CD4-positive, alpha-beta T cell (primary cell): ENCODE measurements around the gene HEXD. TPM values are rescaled to one million over a fixed set of nuclear protein-coding genes. Genes with fewer than 3 reads are reported as not detected.
"Not testable (repeated sequence)": the region's sequence is repeated elsewhere in the genome, so short reads cannot be mapped to it uniquely, and the experiment has no call there.

Experiments
- ATAC-seq: fragments of 200-7000 bp; cut with Tn5 transposase; one replicate; pipeline ENCODE4 v1.10.0; 2022; ENCODE audit warnings: mild to moderate bottlenecking; ENCODE audit not compliant: poor library complexity
- CTCF ChIA-PET: fragments of 350-600 bp; sonication (Branson Sonifier 250); formaldehyde crosslinking; loops from one replicate; lab custom pipeline; 2021; ENCODE audit warnings: antibody characterized with exemption, inconsistent platforms; lab: Charles Lee
- POLR2A ChIA-PET: fragments of 350-600 bp; sonication (Branson Sonifier 250); formaldehyde crosslinking; loops from one replicate; lab custom pipeline; 2021; ENCODE audit warnings: antibody characterized with exemption, inconsistent platforms; lab: Charles Lee
- DNase-seq, 14 experiments: peaks; one replicate each; pipeline ENCODE4 v3.0.0-alpha.2; 2013 to 2020; ENCODE audit warnings: mixed read lengths in 2 of 14
- H3K27ac ChIP-seq, 2 donors: one replicate each; pipeline versions ENCODE4 v1.5.1 to v1.7.0; 2013; ENCODE audit warnings: low read length in 2 of 2, low read depth in 1 of 2, mild to moderate bottlenecking in 1 of 2
- H3K27me3 ChIP-seq, 2 experiments: 1 replicate in 1 of 2; 2 replicates in 1 of 2; pipeline versions ENCODE4 v1.6.1 to v1.7.0; 2013; ENCODE audit warnings: low read length in 2 of 2, control low read depth in 1 of 2, mild to moderate bottlenecking in 1 of 2, moderate library complexity in 1 of 2; ENCODE audit not compliant: insufficient read depth in 2 of 2, control insufficient read depth in 1 of 2
- H3K36me3 ChIP-seq: one replicate; pipeline ENCODE4 v1.6.1; 2013; ENCODE audit warnings: low read length, control low read depth; ENCODE audit not compliant: insufficient read depth
- H3K4me1 ChIP-seq: one replicate; pipeline ENCODE4 v1.6.1; 2013; ENCODE audit warnings: low read length, control low read depth; ENCODE audit not compliant: insufficient read depth
- H3K4me3 ChIP-seq: one replicate; pipeline ENCODE4 v1.5.1; 2013; ENCODE audit warnings: mild to moderate bottlenecking, low read length, moderate library complexity
- H3K9me3 ChIP-seq, 2 experiments: 1 replicate in 1 of 2; 2 replicates in 1 of 2; pipeline versions ENCODE4 v1.6.1 to v1.7.0; 2013; ENCODE audit warnings: low read length in 2 of 2, mild to moderate bottlenecking in 2 of 2, control low read depth in 1 of 2, moderate library complexity in 1 of 2; ENCODE audit not compliant: control insufficient read depth in 1 of 2, insufficient read depth in 1 of 2
- H3K27ac Mint-ChIP-seq: one replicate; pipeline ENCODE4 v1.8.0; 2020; ENCODE audit warnings: mixed read lengths
- H3K27me3 Mint-ChIP-seq: one replicate; pipeline ENCODE4 v1.8.0; 2021; ENCODE audit warnings: mixed read lengths
- H3K36me3 Mint-ChIP-seq: one replicate; pipeline ENCODE4 v1.8.0; 2021; ENCODE audit warnings: low read depth, mixed read lengths
- H3K4me1 Mint-ChIP-seq: one replicate; pipeline ENCODE4 v1.8.0; 2021; ENCODE audit warnings: low read depth, mixed read lengths
- H3K4me3 Mint-ChIP-seq: one replicate; pipeline ENCODE4 v1.8.0; 2020; ENCODE audit warnings: mild to moderate bottlenecking, mixed read lengths
- H3K9me3 Mint-ChIP-seq: one replicate; pipeline ENCODE4 v1.8.0; 2020; ENCODE audit warnings: mixed read lengths
- intact Hi-C, 2 experiments: fragments of 100-400 bp; cut with DNase I in 1 of 2; cut with micrococcal nuclease in 1 of 2; formaldehyde crosslinking; loops; one replicate each; pipeline versions ENCODE4 v1.15.1 to v1.9.0; 2023 to 2025; cut with DNase I, micrococcal nuclease
- total RNA-seq, 174 experiments: library from RNA in 2 of 174; stranded (reverse) in 2 of 174; gene quantifications; one replicate each; pipeline ENCODE4 v1.2.3 and lab custom pipeline; 2021 to 2026
- TF ChIP-seq, protein P1 (sequence below): fragments of 200-600 bp; IDR thresholded peaks from one replicate; pipeline ENCODE4 v1.8.0; 2022; ENCODE audit warnings: antibody characterized with exemption, mild to moderate bottlenecking

HEXD gene
- total RNA-seq, 2 experiments from 2014 or later, result 27.8 to 31.2 TPM

DNA sequence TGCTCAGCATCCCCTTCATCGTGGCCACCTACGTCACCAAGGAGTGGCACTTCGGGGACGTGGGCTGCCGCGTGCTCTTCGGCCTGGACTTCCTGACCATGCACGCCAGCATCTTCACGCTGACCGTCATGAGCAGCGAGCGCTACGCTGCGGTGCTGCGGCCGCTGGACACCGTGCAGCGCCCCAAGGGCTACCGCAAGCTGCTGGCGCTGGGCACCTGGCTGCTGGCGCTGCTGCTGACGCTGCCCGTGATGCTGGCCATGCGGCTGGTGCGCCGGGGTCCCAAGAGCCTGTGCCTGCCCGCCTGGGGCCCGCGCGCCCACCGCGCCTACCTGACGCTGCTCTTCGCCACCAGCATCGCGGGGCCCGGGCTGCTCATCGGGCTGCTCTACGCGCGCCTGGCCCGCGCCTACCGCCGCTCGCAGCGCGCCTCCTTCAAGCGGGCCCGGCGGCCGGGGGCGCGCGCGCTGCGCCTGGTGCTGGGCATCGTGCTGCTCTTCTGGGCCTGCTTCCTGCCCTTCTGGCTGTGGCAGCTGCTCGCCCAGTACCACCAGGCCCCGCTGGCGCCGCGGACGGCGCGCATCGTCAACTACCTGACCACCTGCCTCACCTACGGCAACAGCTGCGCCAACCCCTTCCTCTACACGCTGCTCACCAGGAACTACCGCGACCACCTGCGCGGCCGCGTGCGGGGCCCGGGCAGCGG lies 43.4 kb upstream of the HEXD start:
- no peak overlapping the region for H3K4me3 ChIP-seq
- ChIA-PET POLR2A (no interaction called here), CTCF (no interaction called here)
- H3K36me3 ChIP-seq, result no peaks in the 10 kb centered on the region
- peaks cover 10% of the 10 kb centered on the region for H3K4me1 Mint-ChIP-seq
- H3K36me3 Mint-ChIP-seq, result no peaks in the 10 kb centered on the region
- peaks cover 41 to 51% of the 10 kb centered on the region in 2 experiments for H3K27me3 ChIP-seq
- H3K27me3 Mint-ChIP-seq, result peaks cover 48% of the 10 kb centered on the region
- no peak overlapping the region for H3K27ac ChIP-seq
- intact Hi-C loops, result no loop called here
- no peaks in the 10 kb centered on the region for H3K9me3 Mint-ChIP-seq
- TF ChIP-seq, protein P1, sequence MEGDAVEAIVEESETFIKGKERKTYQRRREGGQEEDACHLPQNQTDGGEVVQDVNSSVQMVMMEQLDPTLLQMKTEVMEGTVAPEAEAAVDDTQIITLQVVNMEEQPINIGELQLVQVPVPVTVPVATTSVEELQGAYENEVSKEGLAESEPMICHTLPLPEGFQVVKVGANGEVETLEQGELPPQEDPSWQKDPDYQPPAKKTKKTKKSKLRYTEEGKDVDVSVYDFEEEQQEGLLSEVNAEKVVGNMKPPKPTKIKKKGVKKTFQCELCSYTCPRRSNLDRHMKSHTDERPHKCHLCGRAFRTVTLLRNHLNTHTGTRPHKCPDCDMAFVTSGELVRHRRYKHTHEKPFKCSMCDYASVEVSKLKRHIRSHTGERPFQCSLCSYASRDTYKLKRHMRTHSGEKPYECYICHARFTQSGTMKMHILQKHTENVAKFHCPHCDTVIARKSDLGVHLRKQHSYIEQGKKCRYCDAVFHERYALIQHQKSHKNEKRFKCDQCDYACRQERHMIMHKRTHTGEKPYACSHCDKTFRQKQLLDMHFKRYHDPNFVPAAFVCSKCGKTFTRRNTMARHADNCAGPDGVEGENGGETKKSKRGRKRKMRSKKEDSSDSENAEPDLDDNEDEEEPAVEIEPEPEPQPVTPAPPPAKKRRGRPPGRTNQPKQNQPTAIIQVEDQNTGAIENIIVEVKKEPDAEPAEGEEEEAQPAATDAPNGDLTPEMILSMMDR, result no peak
- no peak overlapping the region for H3K27ac Mint-ChIP-seq
- no peak for ATAC-seq
- peaks cover 0 to 30% of the 10 kb centered on the region in 2 experiments for H3K9me3 ChIP-seq
- H3K4me1 ChIP-seq, result peaks cover 22% of the 10 kb centered on the region
- DNase-seq, result no peak
- H3K4me3 Mint-ChIP-seq, result no peak overlapping the region

DNA sequence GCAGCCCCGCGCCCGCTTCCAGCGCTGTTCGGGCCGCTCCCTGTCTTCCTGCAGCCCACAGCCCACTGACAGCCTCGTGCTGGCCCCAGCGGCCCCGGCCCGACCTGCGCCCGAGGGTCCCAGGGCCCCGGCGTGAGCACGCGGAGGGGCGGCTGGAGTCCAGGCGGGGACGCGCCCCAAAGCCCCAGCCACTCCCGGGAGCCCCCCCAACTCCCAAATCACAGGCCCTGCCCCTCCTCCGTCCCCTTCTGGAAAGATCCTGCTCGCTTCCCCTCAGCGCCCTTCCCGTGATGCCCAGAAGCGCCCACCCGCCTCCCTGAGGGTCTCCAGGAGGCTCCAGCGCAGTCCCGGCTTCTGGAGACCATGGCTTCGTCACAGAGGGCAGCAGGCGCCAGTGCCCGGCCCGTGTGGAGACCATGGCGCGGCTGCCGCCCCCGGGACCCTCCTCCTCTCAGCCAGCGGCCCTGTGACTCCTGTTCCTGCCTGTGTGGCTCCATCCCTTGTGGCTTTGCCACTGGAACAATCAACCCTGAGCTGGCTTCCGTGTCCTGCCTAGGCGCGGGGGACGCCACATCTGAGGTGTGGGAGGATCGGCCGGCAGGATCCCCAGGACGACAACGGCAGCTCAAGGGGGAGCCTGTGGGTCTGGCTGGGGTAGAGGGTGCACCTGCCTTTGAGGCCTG lies 42.6 kb upstream of the HEXD start:
- Histone ChIP-seq H3K9me3 (peaks cover 0 to 24% of the 10 kb centered on the region in 2 experiments), H3K4me1 (peaks cover 19% of the 10 kb centered on the region), H3K27me3 (peaks cover 37 to 48% of the 10 kb centered on the region in 2 experiments), H3K4me3 (no peak overlapping the region), H3K27ac (no peak overlapping the region), H3K36me3 (no peaks in the 10 kb centered on the region)
- CTCF ChIA-PET, result no interaction called here
- H3K4me3 Mint-ChIP-seq, result no peak overlapping the region
- H3K36me3 Mint-ChIP-seq, result no peaks in the 10 kb centered on the region
- H3K9me3 Mint-ChIP-seq, result no peaks in the 10 kb centered on the region
- peaks cover 6% of the 10 kb centered on the region for H3K4me1 Mint-ChIP-seq
- no peak overlapping the region for H3K27ac Mint-ChIP-seq
- DNase-seq (no peak), ATAC-seq (no peak)
- peaks cover 50% of the 10 kb centered on the region for H3K27me3 Mint-ChIP-seq
- intact Hi-C loops, result no loop called here
- POLR2A ChIA-PET, result no interaction called here
- TF ChIP-seq, protein P1, result no peak

DNA sequence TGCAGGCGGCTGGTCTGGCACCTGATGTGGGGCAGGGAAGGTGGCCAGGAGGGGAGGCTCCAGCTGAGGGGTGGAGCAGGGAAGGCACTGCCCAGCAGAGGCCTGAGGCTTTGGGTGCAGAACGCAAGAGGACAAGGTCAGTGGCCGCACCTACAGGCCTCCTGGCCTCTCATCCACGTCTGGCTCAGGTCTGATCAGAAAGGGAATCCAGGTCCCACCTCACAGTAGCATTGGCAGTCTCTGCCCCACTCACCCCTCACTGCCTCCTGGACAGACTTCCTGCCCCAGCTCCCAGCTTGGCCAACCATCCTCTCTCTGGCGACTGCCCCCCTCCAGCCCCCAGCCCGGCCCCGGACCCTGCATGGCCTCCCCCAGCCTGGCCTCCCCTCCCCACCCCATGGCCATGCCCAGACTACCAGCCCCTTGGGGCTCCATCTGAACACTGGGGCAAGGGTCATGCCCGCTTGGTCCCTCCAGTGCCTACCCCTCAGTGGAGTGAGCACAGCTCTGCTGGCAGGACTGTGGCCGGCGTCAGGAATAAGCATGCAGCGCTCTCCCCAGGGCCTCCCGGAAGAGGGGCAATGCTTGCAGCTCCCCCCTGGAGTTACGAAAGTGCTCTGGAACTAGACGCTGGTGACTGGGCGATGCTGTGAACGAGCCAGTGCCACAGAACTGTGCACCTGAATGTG lies 42.0 kb upstream of the HEXD start:
- H3K36me3 Mint-ChIP-seq, result no peaks in the 10 kb centered on the region
- H3K4me1 ChIP-seq, result peaks cover 15% of the 10 kb centered on the region
- peaks cover 30 to 41% of the 10 kb centered on the region in 2 experiments for H3K27me3 ChIP-seq
- H3K4me3 ChIP-seq, result no peak overlapping the region
- POLR2A ChIA-PET, result no interaction called here
- peaks cover 0 to 19% of the 10 kb centered on the region in 2 experiments for H3K9me3 ChIP-seq
- no peak for DNase-seq
- no peak overlapping the region for H3K27ac ChIP-seq
- peaks cover 49% of the 10 kb centered on the region for H3K27me3 Mint-ChIP-seq
- no peak overlapping the region for H3K27ac Mint-ChIP-seq
- no peaks in the 10 kb centered on the region for H3K9me3 Mint-ChIP-seq
- H3K4me3 Mint-ChIP-seq, result no peak overlapping the region
- ATAC-seq, result no peak
- CTCF ChIA-PET, result no interaction called here
- no peaks in the 10 kb centered on the region for H3K4me1 Mint-ChIP-seq
- TF ChIP-seq, protein P1, result no peak
- no peaks in the 10 kb centered on the region for H3K36me3 ChIP-seq
- intact Hi-C loops, result no loop called here

DNA sequence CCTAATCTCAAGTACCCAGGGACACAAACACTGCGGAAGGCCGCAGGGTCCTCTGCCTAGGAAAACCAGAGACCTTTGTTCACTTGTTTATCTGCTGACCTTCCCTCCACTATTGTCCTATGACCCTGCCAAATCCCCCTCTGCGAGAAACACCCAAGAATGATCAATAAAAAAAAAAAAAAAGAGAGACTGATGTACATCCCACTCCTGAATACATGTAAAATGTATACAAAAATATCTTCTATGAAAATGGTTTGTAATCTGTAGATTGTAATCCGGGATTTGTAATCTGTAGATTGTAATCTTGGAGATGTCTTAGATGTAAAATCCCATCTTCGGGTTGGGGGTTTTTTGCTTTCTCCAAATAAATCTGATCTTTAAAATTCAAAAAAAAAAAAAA lies 40.9 kb upstream of the HEXD start:
- H3K4me3 ChIP-seq, ATAC-seq, H3K27ac Mint-ChIP-seq, H3K4me1 Mint-ChIP-seq, POLR2A ChIA-PET, CTCF ChIA-PET, H3K27ac ChIP-seq, H3K36me3 Mint-ChIP-seq, intact Hi-C loops, DNase-seq, H3K4me1 ChIP-seq, H3K9me3 Mint-ChIP-seq, H3K36me3 ChIP-seq, H3K4me3 Mint-ChIP-seq: not testable (repeated sequence)
- Histone ChIP-seq H3K9me3 (peaks cover 0 to 15% of the 10 kb centered on the region in 2 experiments), H3K27me3 (peaks cover 26 to 36% of the 10 kb centered on the region in 2 experiments)
- H3K27me3 Mint-ChIP-seq, result peaks cover 53% of the 10 kb centered on the region
